ENCODE data around the gene GPR3.

The GPR3 gene

GRCh38 chr1:27379564-27380122 is 12.8 kb upstream of the GPR3 start:
- no peaks in the 10 kb centered on the region for H3F3A ChIP-seq (ENCODE audit: insufficient read depth)
- H3K36me3 ChIP-seq (ENCODE audit: low read length) = no peaks in the 10 kb centered on the region
- H3K4me2 ChIP-seq (ENCODE audit: low read depth, low read length, poor library complexity, severe bottlenecking) = no peak overlapping the region
- no peaks in the 10 kb centered on the region for H3K79me2 ChIP-seq (ENCODE audit: insufficient read depth, low read length)
- no peak overlapping the region for H2AFZ ChIP-seq (ENCODE audit: low read depth, low read length, severe bottlenecking)
- H3K9ac ChIP-seq (ENCODE audit: low read length) = no peak overlapping the region
- no peak overlapping the region for H3K27ac ChIP-seq (ENCODE audit: low read depth, low read length)
- TF ChIP-seq, protein P1, sequence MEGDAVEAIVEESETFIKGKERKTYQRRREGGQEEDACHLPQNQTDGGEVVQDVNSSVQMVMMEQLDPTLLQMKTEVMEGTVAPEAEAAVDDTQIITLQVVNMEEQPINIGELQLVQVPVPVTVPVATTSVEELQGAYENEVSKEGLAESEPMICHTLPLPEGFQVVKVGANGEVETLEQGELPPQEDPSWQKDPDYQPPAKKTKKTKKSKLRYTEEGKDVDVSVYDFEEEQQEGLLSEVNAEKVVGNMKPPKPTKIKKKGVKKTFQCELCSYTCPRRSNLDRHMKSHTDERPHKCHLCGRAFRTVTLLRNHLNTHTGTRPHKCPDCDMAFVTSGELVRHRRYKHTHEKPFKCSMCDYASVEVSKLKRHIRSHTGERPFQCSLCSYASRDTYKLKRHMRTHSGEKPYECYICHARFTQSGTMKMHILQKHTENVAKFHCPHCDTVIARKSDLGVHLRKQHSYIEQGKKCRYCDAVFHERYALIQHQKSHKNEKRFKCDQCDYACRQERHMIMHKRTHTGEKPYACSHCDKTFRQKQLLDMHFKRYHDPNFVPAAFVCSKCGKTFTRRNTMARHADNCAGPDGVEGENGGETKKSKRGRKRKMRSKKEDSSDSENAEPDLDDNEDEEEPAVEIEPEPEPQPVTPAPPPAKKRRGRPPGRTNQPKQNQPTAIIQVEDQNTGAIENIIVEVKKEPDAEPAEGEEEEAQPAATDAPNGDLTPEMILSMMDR (IDR thresholded peaks at IDR 0.05; ENCODE audit: insufficient read depth, low read length, poor library complexity, severe bottlenecking) = no peak
- TF ChIP-seq EZH2phosphoT487 (conservative IDR thresholded peaks at IDR 0.05; ENCODE audit: low read length) = no peak
- H3K9me3 ChIP-seq (ENCODE audit: insufficient read depth, low read length) = no peaks in the 10 kb centered on the region
- no peak overlapping the region for H3K4me3 ChIP-seq (ENCODE audit: insufficient read depth, low read length, poor library complexity, severe bottlenecking)
- H4K20me1 ChIP-seq (ENCODE audit: low read depth, low read length) = no peaks in the 10 kb centered on the region
- no peaks in the 10 kb centered on the region for H3K27me3 ChIP-seq (ENCODE audit: low read length)
- H3K9me2 ChIP-seq (replicated peaks; ENCODE audit: insufficient read depth, low read length) = no peaks in the 10 kb centered on the region

GRCh38 chr1:27380224-27380623 is 12.2 kb upstream of the GPR3 start:
- no peak overlapping the region for H2AFZ ChIP-seq (ENCODE audit: low read depth, low read length, severe bottlenecking)

DNA sequence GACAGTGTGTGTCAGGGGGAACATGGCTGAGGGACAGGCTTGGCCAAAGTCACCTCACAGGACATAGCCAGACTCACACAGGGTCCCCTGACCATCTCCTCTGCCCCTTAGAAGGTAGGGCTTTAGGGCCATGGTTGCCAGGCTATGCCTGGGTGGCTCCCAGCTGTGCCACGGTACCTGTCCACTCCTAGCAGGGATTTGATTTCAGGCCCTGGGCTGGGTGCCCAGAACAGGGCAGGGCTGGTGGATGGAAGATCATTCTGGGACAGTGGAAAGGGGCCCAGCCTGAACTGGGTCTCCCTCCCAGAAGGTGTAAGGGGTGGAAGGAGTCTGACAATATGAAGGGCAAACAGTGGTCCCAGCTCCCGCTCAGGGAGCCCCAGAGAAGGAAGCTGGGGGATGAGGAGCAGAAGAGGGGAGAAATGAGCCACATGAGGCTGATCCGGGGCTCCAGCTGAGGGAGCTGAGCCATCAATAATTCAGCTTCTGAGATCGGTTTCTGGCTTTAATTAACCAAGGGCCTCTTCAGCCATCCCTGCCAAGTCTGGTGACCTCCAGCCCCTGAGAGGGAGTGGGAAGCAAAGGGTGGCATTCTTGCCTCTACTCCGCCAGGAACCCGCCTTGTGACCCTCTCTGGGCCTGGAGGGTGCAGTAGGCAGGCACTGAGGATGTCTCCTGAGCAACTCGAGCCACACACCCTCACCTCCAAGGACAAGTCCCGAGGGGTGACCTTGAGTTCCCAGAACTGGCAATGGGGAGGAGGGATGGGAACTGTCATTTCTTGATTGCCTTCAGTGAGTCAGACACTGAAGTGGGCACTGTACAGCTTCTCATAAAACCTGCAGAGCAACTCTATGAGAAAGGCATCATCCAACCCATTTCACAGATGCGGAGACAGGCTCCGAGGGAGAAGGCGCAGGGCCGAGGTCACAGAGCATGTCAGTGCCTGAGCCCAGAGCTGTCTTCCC is 11.4 kb upstream of the GPR3 start:
- Histone ChIP-seq H2AFZ (ENCODE audit: low read depth, low read length, severe bottlenecking) (no peak overlapping the region), H3K9me2 (replicated peaks; ENCODE audit: insufficient read depth, low read length) (no peaks in the 10 kb centered on the region), H3K4me3 (ENCODE audit: insufficient read depth, low read length, poor library complexity, severe bottlenecking) (no peak overlapping the region), H3K79me2 (ENCODE audit: insufficient read depth, low read length) (no peaks in the 10 kb centered on the region), H3F3A (ENCODE audit: insufficient read depth) (no peaks in the 10 kb centered on the region), H3K27me3 (ENCODE audit: low read length) (no peaks in the 10 kb centered on the region), H3K4me2 (ENCODE audit: low read depth, low read length, poor library complexity, severe bottlenecking) (no peak overlapping the region), H4K20me1 (ENCODE audit: low read depth, low read length) (no peaks in the 10 kb centered on the region), H3K9ac (ENCODE audit: low read length) (no peak overlapping the region), H3K27ac (ENCODE audit: low read depth, low read length) (no peak overlapping the region), H3K9me3 (ENCODE audit: insufficient read depth, low read length) (no peaks in the 10 kb centered on the region), H3K36me3 (ENCODE audit: low read length) (no peaks in the 10 kb centered on the region)
- TF ChIP-seq, protein P1 (IDR thresholded peaks at IDR 0.05; ENCODE audit: insufficient read depth, low read length, poor library complexity, severe bottlenecking) = no peak
- no peak for TF ChIP-seq EZH2phosphoT487 (conservative IDR thresholded peaks at IDR 0.05; ENCODE audit: low read length)

More at GRCh38 chr1:27380224-27380623, 12.2 kb upstream of the GPR3 start:
- no peak for TF ChIP-seq EZH2phosphoT487 (conservative IDR thresholded peaks at IDR 0.05; ENCODE audit: low read length)
- TF ChIP-seq, protein P1 (IDR thresholded peaks at IDR 0.05; ENCODE audit: insufficient read depth, low read length, poor library complexity, severe bottlenecking) = no peak
- H3K4me2 ChIP-seq (ENCODE audit: low read depth, low read length, poor library complexity, severe bottlenecking) = no peak overlapping the region
- no peaks in the 10 kb centered on the region for H3K27me3 ChIP-seq (ENCODE audit: low read length)
- H3K4me3 ChIP-seq (ENCODE audit: insufficient read depth, low read length, poor library complexity, severe bottlenecking) = no peak overlapping the region
- H3K9ac ChIP-seq (ENCODE audit: low read length) = no peak overlapping the region
- H3K9me2 ChIP-seq (replicated peaks; ENCODE audit: insufficient read depth, low read length) = no peaks in the 10 kb centered on the region
- H4K20me1 ChIP-seq (ENCODE audit: low read depth, low read length) = no peaks in the 10 kb centered on the region
- H3F3A ChIP-seq (ENCODE audit: insufficient read depth) = no peaks in the 10 kb centered on the region
- H3K9me3 ChIP-seq (ENCODE audit: insufficient read depth, low read length) = no peaks in the 10 kb centered on the region
- H3K36me3 ChIP-seq (ENCODE audit: low read length) = no peaks in the 10 kb centered on the region
- H3K27ac ChIP-seq (ENCODE audit: low read depth, low read length) = no peak overlapping the region
- H3K79me2 ChIP-seq (ENCODE audit: insufficient read depth, low read length) = no peaks in the 10 kb centered on the region

All from SU-DHL-6 (cell line).